Pancreas (tissue), 10 donors: Measurements from ENCODE around the gene CCDC184. TPM values are rescaled to one million over a fixed set of nuclear protein-coding genes. Genes with fewer than 3 reads are reported as not detected.
A peak's percentile ranks its signal among the peaks of the same experiment; 100 is the strongest.

Experiments
- ATAC-seq, 4 donors: fragments of 200-7000 bp; cut with Tn5 transposase; one replicate each; pipeline versions ENCODE4 v1.8.0 to v1.9.1; 2020; ENCODE audit warnings: mild to moderate bottlenecking in 4 of 4, moderate library complexity in 4 of 4
- DNase-seq, 6 donors: peaks; one replicate each; pipeline ENCODE4 v3.0.0-alpha.2; 2020
- FAIRE-seq: peaks from 2 replicates; lab custom pipeline; 2012; peaks lifted over from hg19 to GRCh38; lab: Jason Lieb, UNC
- H3K27ac ChIP-seq, 4 donors: fragments of 200-600 bp; sonication (generic); 1 replicate in 3 of 4; 2 replicates in 1 of 4; pipeline versions ENCODE4 v1.5.0 to v1.8.0; 2020
- H3K27me3 ChIP-seq, 4 donors: fragments of 200-600 bp; one replicate each; pipeline ENCODE4 v1.8.0; 2021
- H3K36me3 ChIP-seq, 3 donors: fragments of 200-600 bp; sonication (generic) in 1 of 3; one replicate each; pipeline versions ENCODE4 v1.5.0 to v1.8.0; 2020 to 2021
- H3K4me1 ChIP-seq, 3 donors: fragments of 200-600 bp; one replicate each; pipeline ENCODE4 v1.8.0; 2021
- H3K4me3 ChIP-seq, 4 donors: fragments of 200-600 bp; sonication (generic) in 2 of 4; one replicate each; pipeline versions ENCODE4 v1.5.0 to v1.8.0; 2020 to 2021
- H3K9me3 ChIP-seq, 4 donors: fragments of 200-600 bp; one replicate each; pipeline ENCODE4 v1.8.0; 2021
- WGBS, 2 donors: extraction: QIAGEN DNeasy Blood & Tissue Kit; methylation state at CpG; one replicate each; pipeline ENCODE4 v1.1.7; 2013; 5-methylcytosine and 5-hydroxymethylcytosine counted together
- intact Hi-C, 3 donors: fragments of 100-400 bp; cut with DNase I; formaldehyde crosslinking; loops; one replicate each; pipeline versions ENCODE4 v1.11.1 to v1.14.2; 2022
- polyA plus RNA-seq, 2 donors: library from polyadenylated mRNA; stranded (reverse); fragments of 200-250 nt; gene quantifications; one replicate each; pipeline ENCODE4 v1.2.3, GENCODE V29; 2013
- total RNA-seq, 6 donors: library from RNA; stranded (reverse); fragmentation: NEBNext Ultra II Directional in 4 of 6; extraction: Animal tissue kit (Norgen Biotek cat#: 25700) in 4 of 6; gene quantifications; one replicate each; pipeline versions ENCODE4 v1.2.1 to v1.2.4, GENCODE V29; 2021 to 2023
- TF ChIP-seq, protein P1 (sequence below), 4 donors: fragments of 200-600 bp; sonication (generic) in 3 of 4; IDR thresholded peaks; one replicate each; pipeline versions ENCODE4 v1.5.0 to v1.8.0; 2021; ENCODE audit warnings: antibody characterized with exemption in 4 of 4
- donor health status: healthy with polysubstance abuse.
- donor health status: DM: no; HTN: no; CAD: no; lungs with moderate emphysema.
- donor health status: DM: no; HTN: no; CAD: no.
- donor health status: control.
- donor health status: control.
- donor health status: Bipolar disorder and iron deficiency.
- donor health status: DM: yes; HTN: yes; CAD: no.
- donor health status: DM: no; HTN: no; CAD: no.
- donor health status: DM: no; HTN: no; CAD: no.
- donor health status: DM: yes; HTN: yes; CAD: no.

CCDC184 gene
- total RNA-seq (under 1 TPM; 0.16 to 0.76 (median 0.34) TPM), polyA plus RNA-seq (1 to 10 TPM in 1 of 2 donors, under 1 TPM in 1; 0.61 to 3.1 TPM)

GRCh38 chr12:48183091-48183875 lies at the start of gene CCDC184:
TSS of gene CCDC184 (plus strand) at chr12:48183644. CDS start at chr12:48184123, 479 bp downstream.
- FAIRE-seq: no peak

DNA sequence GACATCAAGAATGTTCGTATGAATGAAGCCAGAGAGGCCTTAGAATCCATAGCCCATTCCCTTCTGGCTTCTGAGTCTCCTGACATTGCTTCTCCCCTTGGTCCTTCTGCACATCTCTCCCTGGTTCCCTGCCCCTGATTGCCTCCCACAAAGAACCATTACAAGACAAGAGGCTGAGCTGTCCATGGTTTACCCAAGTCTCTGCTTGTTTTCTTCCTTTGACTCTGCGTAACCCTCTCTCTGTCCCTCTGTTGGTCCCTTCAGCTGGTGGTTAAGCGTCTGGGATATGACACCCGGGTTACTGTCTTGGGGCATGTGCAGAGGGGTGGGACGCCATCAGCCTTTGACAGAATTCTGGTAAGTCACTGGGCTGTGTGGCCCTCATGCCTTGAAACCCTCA lies 48.4 kb upstream of the CCDC184 start:
- Histone ChIP-seq H3K27ac (no peak overlapping the region), H3K4me1 (no peaks in the 10 kb centered on the region), H3K4me3 (no peak overlapping the region), H3K36me3 (peaks cover 0 to 13% (median 0%) of the 10 kb centered on the region in 3 donors), H3K27me3 (no peaks in the 10 kb centered on the region), H3K9me3 (no peaks in the 10 kb centered on the region)
- DNase-seq (no peak), FAIRE-seq (no peak), ATAC-seq (no peak)
- TF ChIP-seq, protein P1, sequence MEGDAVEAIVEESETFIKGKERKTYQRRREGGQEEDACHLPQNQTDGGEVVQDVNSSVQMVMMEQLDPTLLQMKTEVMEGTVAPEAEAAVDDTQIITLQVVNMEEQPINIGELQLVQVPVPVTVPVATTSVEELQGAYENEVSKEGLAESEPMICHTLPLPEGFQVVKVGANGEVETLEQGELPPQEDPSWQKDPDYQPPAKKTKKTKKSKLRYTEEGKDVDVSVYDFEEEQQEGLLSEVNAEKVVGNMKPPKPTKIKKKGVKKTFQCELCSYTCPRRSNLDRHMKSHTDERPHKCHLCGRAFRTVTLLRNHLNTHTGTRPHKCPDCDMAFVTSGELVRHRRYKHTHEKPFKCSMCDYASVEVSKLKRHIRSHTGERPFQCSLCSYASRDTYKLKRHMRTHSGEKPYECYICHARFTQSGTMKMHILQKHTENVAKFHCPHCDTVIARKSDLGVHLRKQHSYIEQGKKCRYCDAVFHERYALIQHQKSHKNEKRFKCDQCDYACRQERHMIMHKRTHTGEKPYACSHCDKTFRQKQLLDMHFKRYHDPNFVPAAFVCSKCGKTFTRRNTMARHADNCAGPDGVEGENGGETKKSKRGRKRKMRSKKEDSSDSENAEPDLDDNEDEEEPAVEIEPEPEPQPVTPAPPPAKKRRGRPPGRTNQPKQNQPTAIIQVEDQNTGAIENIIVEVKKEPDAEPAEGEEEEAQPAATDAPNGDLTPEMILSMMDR (IDR thresholded peaks at IDR 0.05): no peak
- intact Hi-C loops: no loop called here
- 85 to 88% methylated on average over 5 of the region's 5 CpGs for WGBS, 2 donors

More at GRCh38 chr12:48183091-48183875, at the start of gene CCDC184:
- WGBS, 2 donors: 1% methylated on average over 60 to 61 of the region's 61 CpGs
- Histone ChIP-seq H3K27ac (no peak within 1 kb of the TSS), H3K4me1 (peaks cover 0 to 7% (median 5%) of the 10 kb centered on the region in 3 donors), H3K36me3 (no peaks in the 10 kb centered on the region), H3K9me3 (no peaks in the 10 kb centered on the region), H3K4me3 (peak within 1 kb of the TSS; percentile 21 to 43 (median 30)), H3K27me3 (peaks cover 0 to 25% (median 3%) of the 10 kb centered on the region in 4 donors)
- peak in 5 of 6 donors; percentile 39 to 74 (median 52) for DNase-seq
- peak; percentile 72 to 89 (median 86) for ATAC-seq
- intact Hi-C loops: no loop called here
- TF ChIP-seq, protein P1 (IDR thresholded peaks at IDR 0.05): no peak

DNA sequence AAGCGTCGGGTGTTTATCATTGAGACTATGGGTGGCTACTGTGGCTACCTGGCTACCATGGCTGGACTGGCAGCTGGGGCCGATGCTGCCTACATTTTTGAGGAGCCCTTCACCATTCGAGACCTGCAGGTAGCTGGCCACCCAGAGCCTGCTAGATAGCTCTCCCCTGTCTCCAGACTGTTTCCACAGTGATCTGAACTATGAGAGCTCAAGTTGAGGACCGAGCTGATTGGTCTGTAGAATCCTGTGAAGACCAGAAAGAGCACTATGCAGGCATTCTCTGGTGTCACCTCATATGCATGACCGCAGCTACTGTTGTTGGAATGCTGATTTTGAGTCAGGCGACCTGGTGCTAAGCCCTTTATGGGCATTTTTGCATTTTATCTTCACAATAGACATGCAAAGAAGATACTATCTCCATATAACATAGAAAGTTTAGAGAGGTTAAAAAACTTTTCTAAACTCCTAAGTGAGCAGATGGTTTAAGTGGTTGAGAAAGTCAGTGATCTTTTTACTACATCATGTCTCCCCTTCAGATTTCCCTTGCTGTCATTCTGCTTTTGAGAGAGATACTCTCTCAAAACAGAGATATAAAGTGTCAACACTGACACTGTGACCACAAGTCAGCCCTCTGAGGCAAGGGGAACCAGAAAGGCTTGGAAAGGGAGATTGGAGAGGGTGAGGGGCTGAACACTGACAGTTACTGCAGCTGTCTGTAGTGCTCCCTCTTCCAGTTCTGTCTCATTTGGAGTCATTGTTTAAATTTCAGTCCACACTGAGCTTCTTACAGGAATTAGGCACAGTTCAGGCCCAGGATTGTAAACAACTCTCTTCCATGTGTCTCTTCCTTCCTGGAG lies 40.4 kb upstream of the CCDC184 start:
- Histone ChIP-seq H3K36me3 (peaks cover 0 to 14% (median 3%) of the 10 kb centered on the region in 3 donors), H3K4me3 (no peak overlapping the region), H3K27me3 (no peaks in the 10 kb centered on the region), H3K9me3 (no peaks in the 10 kb centered on the region), H3K4me1 (no peaks in the 10 kb centered on the region), H3K27ac (no peak overlapping the region)
- intact Hi-C loops: no loop called here
- DNase-seq (no peak), ATAC-seq (no peak), FAIRE-seq (no peak)
- 86% methylated on average over 7 of the region's 7 CpGs for WGBS, 2 donors
- TF ChIP-seq, protein P1 (IDR thresholded peaks at IDR 0.05): no peak

GRCh38 chr12:48143898-48144297 lies 39.5 kb upstream of the CCDC184 start:
- Histone ChIP-seq H3K27me3 (no peaks in the 10 kb centered on the region), H3K9me3 (no peaks in the 10 kb centered on the region), H3K27ac (no peak overlapping the region), H3K4me3 (no peak overlapping the region), H3K4me1 (no peaks in the 10 kb centered on the region), H3K36me3 (peaks cover 0 to 20% (median 3%) of the 10 kb centered on the region in 3 donors)
- ATAC-seq (no peak), DNase-seq (no peak), FAIRE-seq (no peak)
- intact Hi-C loops: no loop called here
- TF ChIP-seq, protein P1 (IDR thresholded peaks at IDR 0.05): no peak
- WGBS, 2 donors: 84 to 87% methylated on average over 2 of the region's 2 CpGs
